Neural cell (in vitro differentiated cells): Measurements from ENCODE around the gene ROS1. TPM values are rescaled to one million over a fixed set of nuclear protein-coding genes. Genes with fewer than 3 reads are reported as not detected.

Experiments
- H2AFZ ChIP-seq: fragments of 200-600, 300-800 bp; sonication (generic), shearing (Covaris generic); 2 replicates; pipeline ENCODE4 v1.6.0; 2014; ENCODE audit warnings: low read depth, mild to moderate bottlenecking, antibody characterized with exemption, low read length, moderate library complexity
- H3F3A ChIP-seq: fragments of 200-600 bp; shearing (Covaris generic); 2 replicates; pipeline ENCODE4 v1.6.1; 2016; ENCODE audit warnings: mild to moderate bottlenecking, moderate library complexity, mixed read lengths, antibody characterized with exemption, low read length; ENCODE audit not compliant: insufficient read depth, poor library complexity, severe bottlenecking
- H3K27ac ChIP-seq: fragments of 200-600, 300-800 bp; sonication (generic), shearing (Covaris generic); 2 replicates; pipeline ENCODE4 v1.5.1; 2014; ENCODE audit warnings: mild to moderate bottlenecking, low read length, moderate library complexity
- H3K27me3 ChIP-seq: fragments of 300-800, 200-600 bp; sonication (generic), shearing (Covaris generic); 2 replicates; pipeline ENCODE4 v1.6.0; 2014; ENCODE audit warnings: mild to moderate bottlenecking, low read depth, low read length, moderate library complexity; ENCODE audit not compliant: insufficient read depth
- H3K36me3 ChIP-seq: fragments of 300-800, 200-600 bp; sonication (generic), shearing (Covaris generic); 2 replicates; pipeline ENCODE4 v1.5.1; 2014; ENCODE audit warnings: mild to moderate bottlenecking, antibody characterized with exemption, low read length, moderate library complexity; ENCODE audit not compliant: insufficient read depth
- H3K4me2 ChIP-seq: fragments of 300-800, 200-600 bp; sonication (generic), shearing (Covaris generic); 2 replicates; pipeline ENCODE4 v1.6.0; 2014; ENCODE audit warnings: mild to moderate bottlenecking, low read length
- H3K4me3 ChIP-seq: fragments of 300-800, 200-600 bp; sonication (generic), shearing (Covaris generic); 2 replicates; pipeline ENCODE4 v1.5.1; 2014; ENCODE audit warnings: mild to moderate bottlenecking, low read length, moderate library complexity
- H3K79me2 ChIP-seq: fragments of 200-600 bp; shearing (Covaris generic); replicated peaks from 2 replicates; pipeline ENCODE4 v1.6.0; 2014; ENCODE audit warnings: mild to moderate bottlenecking, low read length, moderate library complexity; ENCODE audit not compliant: insufficient read depth
- H3K9ac ChIP-seq: fragments of 300-800, 200-600 bp; sonication (generic), shearing (Covaris generic); 2 replicates; pipeline ENCODE4 v1.6.1; 2016; ENCODE audit warnings: mild to moderate bottlenecking, low read length, mixed read lengths
- H3K9me2 ChIP-seq: fragments of 200-600 bp; shearing (Covaris generic); 2 replicates; pipeline ENCODE4 v1.6.1; 2016; ENCODE audit warnings: mild to moderate bottlenecking, low read length, mixed read lengths; ENCODE audit not compliant: insufficient read depth
- H3K9me3 ChIP-seq: fragments of 200-600, 300-800 bp; sonication (generic), shearing (Covaris generic); 2 replicates; pipeline ENCODE4 v1.6.1; 2016; ENCODE audit warnings: mild to moderate bottlenecking, mixed run types, low read length, moderate library complexity, mixed read lengths
- H4K20me1 ChIP-seq: fragments of 200-600 bp; shearing (Covaris generic); 2 replicates; pipeline ENCODE4 v1.6.1; 2016; ENCODE audit warnings: mild to moderate bottlenecking, mixed run types; ENCODE audit not compliant: insufficient read depth
- EP300 ChIP-seq: fragments of 450-650 bp; conservative IDR thresholded peaks from 2 replicates; pipeline ENCODE4 v1.6.1; 2014; ENCODE audit warnings: antibody characterized with exemption, mild to moderate bottlenecking, moderate library complexity; ENCODE audit not compliant: poor library complexity, severe bottlenecking
- EZH2 ChIP-seq: fragments of 200-600, 300-800 bp; shearing (Covaris generic), sonication (generic); IDR thresholded peaks from 2 replicates; pipeline ENCODE4 v1.6.1; 2014; ENCODE audit warnings: antibody characterized with exemption, low read length, borderline replicate concordance, mild to moderate bottlenecking; ENCODE audit not compliant: insufficient read depth, poor library complexity, severe bottlenecking
- MXI1 ChIP-seq: fragments of 450-650 bp; conservative IDR thresholded peaks from 2 replicates; pipeline ENCODE4 v1.6.1; 2014; ENCODE audit warnings: antibody characterized with exemption, mild to moderate bottlenecking; ENCODE audit not compliant: poor library complexity, severe bottlenecking
- POLR2AphosphoS5 ChIP-seq: IDR thresholded peaks from 2 replicates; pipeline ENCODE4 v1.6.1; 2012
- RAD21 ChIP-seq: fragments of 450-650 bp; conservative IDR thresholded peaks from 2 replicates; pipeline ENCODE4 v1.6.1; 2014; ENCODE audit warnings: antibody characterized with exemption, mild to moderate bottlenecking, moderate library complexity
- SMC3 ChIP-seq: fragments of 450-650 bp; conservative IDR thresholded peaks from 2 replicates; pipeline ENCODE4 v1.6.1; 2014; ENCODE audit warnings: antibody characterized with exemption, mild to moderate bottlenecking, moderate library complexity; ENCODE audit not compliant: poor library complexity
- TAF1 ChIP-seq: IDR thresholded peaks from 2 replicates; pipeline ENCODE4 v1.6.1; 2012; ENCODE audit warnings: low read depth
- polyA plus RNA-seq: library from polyadenylated mRNA; depleted of rRNA; stranded (reverse); fragments of >200 nt; gene quantifications from 2 replicates; pipeline ENCODE4 v1.2.3, GENCODE V29; 2014
- TF ChIP-seq, protein P1 (sequence below): IDR thresholded peaks from 2 replicates; pipeline ENCODE4 v1.6.1; 2012; ENCODE audit warnings: borderline replicate concordance
- TF ChIP-seq, protein P2 (sequence below): fragments of 450-650 bp; IDR thresholded peaks from 2 replicates; pipeline ENCODE4 v1.5.1; 2014; ENCODE audit warnings: antibody characterized with exemption, mild to moderate bottlenecking, moderate library complexity; ENCODE audit not compliant: poor library complexity, severe bottlenecking

Gene ROS1
- polyA plus RNA-seq, 1 donor from 2014 or later = not detected

DNA sequence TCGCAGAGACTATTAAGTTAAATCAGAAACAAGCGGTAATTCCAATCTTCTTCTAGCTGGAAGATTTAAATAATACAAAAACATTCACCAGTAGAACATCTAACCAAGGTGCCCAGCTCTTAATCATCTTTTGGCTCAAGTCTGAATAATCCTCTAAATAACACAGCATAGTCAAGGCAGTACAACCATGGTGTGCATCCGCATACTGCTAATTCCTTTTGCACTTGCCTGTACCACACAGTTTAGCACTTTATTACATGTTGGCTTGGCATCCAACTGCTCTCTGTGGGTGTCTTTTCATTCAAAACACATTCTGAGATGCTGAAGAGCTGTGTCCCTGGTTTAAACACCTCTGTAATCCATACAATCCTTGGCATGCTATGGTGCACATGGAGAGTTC lies 118.1 kb downstream of the ROS1 start:
- no peak overlapping the region for H3K9ac ChIP-seq
- no peak overlapping the region for H3K4me2 ChIP-seq
- H3F3A ChIP-seq = no peaks in the 10 kb centered on the region
- H3K9me3 ChIP-seq = no peaks in the 10 kb centered on the region
- H3K27me3 ChIP-seq = no peaks in the 10 kb centered on the region
- no peak overlapping the region for H3K4me3 ChIP-seq
- no peaks in the 10 kb centered on the region for H3K79me2 ChIP-seq
- H2AFZ ChIP-seq = no peak overlapping the region
- H3K9me2 ChIP-seq = no peaks in the 10 kb centered on the region
- no peak overlapping the region for H3K27ac ChIP-seq
- H4K20me1 ChIP-seq = no peaks in the 10 kb centered on the region
- no peaks in the 10 kb centered on the region for H3K36me3 ChIP-seq
- TF ChIP-seq RAD21 (no peak), EZH2 (no peak), POLR2AphosphoS5 (no peak), TAF1 (no peak), SMC3 (no peak), EP300 (no peak), MXI1 (no peak)
- TF ChIP-seq, protein P1, sequence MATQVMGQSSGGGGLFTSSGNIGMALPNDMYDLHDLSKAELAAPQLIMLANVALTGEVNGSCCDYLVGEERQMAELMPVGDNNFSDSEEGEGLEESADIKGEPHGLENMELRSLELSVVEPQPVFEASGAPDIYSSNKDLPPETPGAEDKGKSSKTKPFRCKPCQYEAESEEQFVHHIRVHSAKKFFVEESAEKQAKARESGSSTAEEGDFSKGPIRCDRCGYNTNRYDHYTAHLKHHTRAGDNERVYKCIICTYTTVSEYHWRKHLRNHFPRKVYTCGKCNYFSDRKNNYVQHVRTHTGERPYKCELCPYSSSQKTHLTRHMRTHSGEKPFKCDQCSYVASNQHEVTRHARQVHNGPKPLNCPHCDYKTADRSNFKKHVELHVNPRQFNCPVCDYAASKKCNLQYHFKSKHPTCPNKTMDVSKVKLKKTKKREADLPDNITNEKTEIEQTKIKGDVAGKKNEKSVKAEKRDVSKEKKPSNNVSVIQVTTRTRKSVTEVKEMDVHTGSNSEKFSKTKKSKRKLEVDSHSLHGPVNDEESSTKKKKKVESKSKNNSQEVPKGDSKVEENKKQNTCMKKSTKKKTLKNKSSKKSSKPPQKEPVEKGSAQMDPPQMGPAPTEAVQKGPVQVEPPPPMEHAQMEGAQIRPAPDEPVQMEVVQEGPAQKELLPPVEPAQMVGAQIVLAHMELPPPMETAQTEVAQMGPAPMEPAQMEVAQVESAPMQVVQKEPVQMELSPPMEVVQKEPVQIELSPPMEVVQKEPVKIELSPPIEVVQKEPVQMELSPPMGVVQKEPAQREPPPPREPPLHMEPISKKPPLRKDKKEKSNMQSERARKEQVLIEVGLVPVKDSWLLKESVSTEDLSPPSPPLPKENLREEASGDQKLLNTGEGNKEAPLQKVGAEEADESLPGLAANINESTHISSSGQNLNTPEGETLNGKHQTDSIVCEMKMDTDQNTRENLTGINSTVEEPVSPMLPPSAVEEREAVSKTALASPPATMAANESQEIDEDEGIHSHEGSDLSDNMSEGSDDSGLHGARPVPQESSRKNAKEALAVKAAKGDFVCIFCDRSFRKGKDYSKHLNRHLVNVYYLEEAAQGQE = no peak
- TF ChIP-seq, protein P2, sequence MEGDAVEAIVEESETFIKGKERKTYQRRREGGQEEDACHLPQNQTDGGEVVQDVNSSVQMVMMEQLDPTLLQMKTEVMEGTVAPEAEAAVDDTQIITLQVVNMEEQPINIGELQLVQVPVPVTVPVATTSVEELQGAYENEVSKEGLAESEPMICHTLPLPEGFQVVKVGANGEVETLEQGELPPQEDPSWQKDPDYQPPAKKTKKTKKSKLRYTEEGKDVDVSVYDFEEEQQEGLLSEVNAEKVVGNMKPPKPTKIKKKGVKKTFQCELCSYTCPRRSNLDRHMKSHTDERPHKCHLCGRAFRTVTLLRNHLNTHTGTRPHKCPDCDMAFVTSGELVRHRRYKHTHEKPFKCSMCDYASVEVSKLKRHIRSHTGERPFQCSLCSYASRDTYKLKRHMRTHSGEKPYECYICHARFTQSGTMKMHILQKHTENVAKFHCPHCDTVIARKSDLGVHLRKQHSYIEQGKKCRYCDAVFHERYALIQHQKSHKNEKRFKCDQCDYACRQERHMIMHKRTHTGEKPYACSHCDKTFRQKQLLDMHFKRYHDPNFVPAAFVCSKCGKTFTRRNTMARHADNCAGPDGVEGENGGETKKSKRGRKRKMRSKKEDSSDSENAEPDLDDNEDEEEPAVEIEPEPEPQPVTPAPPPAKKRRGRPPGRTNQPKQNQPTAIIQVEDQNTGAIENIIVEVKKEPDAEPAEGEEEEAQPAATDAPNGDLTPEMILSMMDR = no peak

DNA sequence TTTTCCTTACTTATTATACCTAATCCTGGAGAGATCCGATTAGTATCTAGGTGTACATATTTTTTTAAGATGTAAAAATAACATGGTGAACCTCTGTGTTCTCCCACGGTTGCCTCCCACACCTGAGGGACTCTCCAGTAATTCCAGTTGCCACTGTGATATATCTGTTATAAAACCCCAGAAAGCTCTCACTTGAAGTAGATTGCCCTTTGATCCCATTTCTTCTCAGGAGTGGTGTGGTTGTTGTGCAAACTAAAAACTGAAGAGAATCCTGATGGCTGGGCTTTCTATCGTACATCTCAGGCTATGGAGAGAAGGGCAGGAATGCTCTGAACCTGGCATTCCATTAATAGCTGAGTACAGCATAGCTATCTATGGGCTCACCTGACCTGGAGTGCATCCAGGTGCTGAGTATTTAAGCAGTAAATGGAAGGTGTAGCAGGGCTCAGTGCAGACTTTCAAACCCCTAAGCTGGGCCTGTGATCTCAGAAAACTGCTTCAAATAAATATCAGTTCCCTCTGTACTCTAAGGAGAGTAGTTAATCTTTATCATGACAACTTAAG lies 119.4 kb downstream of the ROS1 start:
- no peak for TF ChIP-seq SMC3
- TF ChIP-seq MXI1 = no peak
- no peak for TF ChIP-seq EP300
- TF ChIP-seq EZH2 = no peak
- TF ChIP-seq, protein P1 = no peak
- TF ChIP-seq RAD21 = no peak
- Histone ChIP-seq H3K9me3 (no peaks in the 10 kb centered on the region), H4K20me1 (no peaks in the 10 kb centered on the region), H3K27me3 (no peaks in the 10 kb centered on the region), H3F3A (no peaks in the 10 kb centered on the region), H2AFZ (no peak overlapping the region), H3K4me3 (no peak overlapping the region), H3K4me2 (no peak overlapping the region), H3K79me2 (no peaks in the 10 kb centered on the region), H3K9me2 (no peaks in the 10 kb centered on the region), H3K27ac (no peak overlapping the region), H3K9ac (no peak overlapping the region), H3K36me3 (no peaks in the 10 kb centered on the region)
